GM21381 (cell line): ENCODE data around the gene NCKAP1.
"Not testable (repeated sequence)": the region's sequence is repeated elsewhere in the genome, so short reads cannot be mapped to it uniquely, and the experiment has no call there.

Source experiments
- ATAC-seq: cut with Tn5 transposase; IDR thresholded peaks from one replicate; pipeline ENCODE4 v1.9.1; 2021; ENCODE audit warnings: mild to moderate bottlenecking, moderate library complexity; ENCODE audit not compliant: unreplicated experiment

The NCKAP1 gene

DNA sequence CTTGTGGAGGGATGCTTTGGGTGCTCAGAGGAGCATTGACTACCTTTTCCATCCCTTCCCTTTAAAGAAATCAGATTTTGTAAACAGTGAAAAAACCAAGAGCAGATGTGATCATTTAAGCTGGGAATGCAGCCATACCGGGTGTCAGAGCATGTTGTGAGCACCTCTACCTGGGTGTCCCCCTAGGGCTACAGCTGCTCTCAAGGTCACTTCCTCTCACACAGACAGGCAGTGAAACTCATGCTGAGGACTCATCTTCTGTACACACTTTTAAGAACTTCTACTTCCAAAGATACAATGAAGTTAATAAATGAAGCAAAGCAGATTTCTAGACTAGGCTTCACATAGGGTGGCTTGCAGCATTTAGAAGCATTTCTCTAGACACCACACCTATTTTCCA is 123.4 kb downstream of the NCKAP1 start:
- no peak for ATAC-seq

GRCh38 chr2:182913064-182913463 is 125.2 kb downstream of the NCKAP1 start:
- ATAC-seq: no peak

GRCh38 chr2:182912518-182912915 is 125.7 kb downstream of the NCKAP1 start:
- no peak for ATAC-seq

GRCh38 chr2:182911813-182912517 is 126.3 kb downstream of the NCKAP1 start:
- ATAC-seq: no peak

- ATAC-seq: no peak
Measured at GRCh38 chr2:182910965-182911364, 127.3 kb downstream of the NCKAP1 start.

DNA sequence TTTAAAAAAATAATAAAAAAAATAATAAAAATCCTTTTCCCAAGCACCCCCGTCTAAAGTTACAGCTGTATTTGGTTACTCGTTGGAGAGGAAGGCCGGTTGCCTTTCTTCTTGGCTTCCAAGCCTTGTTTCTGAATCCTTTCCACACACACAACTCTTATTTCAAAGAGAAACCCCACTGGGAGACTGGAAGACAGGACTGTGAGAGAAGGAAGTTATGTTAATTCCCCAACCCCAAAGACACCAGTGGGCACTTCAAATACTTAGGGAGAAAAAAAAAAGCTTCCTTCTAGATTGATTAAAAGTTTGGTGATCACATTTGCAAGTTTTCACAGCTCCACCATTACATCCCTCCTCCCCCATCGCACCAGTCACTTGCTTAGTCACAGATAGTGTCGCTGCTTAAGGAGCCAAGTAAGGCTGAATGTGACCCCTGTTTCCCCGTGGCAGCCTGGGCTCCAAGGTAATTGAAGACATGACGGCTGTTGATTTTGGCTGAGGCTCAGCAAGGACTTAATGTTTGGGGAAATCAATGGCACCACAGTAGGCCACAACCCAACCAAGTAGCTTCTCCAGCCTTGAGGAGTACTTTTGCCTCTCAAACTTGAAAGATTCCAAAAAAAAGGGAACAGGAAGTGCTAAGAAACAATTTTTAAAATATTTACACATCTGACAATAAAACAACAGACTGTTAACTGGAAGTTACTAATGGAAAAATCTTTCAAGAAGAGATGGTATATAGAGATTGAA is 131.0 kb downstream of the NCKAP1 start:
- no peak for ATAC-seq

DNA sequence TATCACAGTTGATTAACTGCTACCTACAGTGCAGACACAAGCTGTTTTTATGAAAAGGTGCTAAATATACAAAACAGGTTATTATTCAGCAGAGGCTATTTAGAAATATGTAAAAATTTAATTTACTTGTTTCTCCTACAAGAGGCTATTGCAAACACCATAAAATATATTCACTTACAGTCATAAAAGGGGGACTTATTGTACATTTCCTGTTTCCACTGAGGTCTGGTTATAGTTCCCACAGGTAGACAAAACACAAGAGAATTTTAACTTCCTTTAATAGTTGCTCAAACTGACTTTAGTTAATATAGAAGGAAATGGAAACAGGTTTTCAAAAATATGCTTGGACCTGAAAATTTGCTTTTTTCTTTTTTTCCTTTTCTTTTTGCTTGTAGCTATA is 131.8 kb downstream of the NCKAP1 start:
- no peak for ATAC-seq

DNA sequence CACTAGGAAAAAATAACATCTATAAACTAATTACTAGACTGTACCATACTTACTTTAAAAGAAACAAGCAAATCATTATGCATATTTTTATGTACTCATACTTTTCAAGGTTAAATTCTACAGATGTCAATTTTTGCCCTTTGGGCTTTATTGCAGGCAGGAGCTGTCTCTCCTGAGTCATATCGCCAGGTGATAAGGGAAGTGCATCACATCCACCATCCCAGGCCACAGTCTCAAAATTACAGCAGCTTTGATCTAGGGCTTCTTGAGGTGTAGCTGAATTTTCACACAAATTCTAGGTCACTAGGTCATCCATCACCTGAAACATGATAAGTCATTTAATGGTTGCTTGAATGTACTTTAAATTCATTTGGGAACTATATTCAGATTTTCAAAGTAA is 133.4 kb downstream of the NCKAP1 start:
- no peak for ATAC-seq

- no peak for ATAC-seq
Measured at GRCh38 chr2:182903566-182903965, 134.7 kb downstream of the NCKAP1 start.

GRCh38 chr2:182901748-182902147 is 136.5 kb downstream of the NCKAP1 start:
- ATAC-seq: no peak

GRCh38 chr2:182898718-182899117 is 139.5 kb downstream of the NCKAP1 start:
- no peak for ATAC-seq

DNA sequence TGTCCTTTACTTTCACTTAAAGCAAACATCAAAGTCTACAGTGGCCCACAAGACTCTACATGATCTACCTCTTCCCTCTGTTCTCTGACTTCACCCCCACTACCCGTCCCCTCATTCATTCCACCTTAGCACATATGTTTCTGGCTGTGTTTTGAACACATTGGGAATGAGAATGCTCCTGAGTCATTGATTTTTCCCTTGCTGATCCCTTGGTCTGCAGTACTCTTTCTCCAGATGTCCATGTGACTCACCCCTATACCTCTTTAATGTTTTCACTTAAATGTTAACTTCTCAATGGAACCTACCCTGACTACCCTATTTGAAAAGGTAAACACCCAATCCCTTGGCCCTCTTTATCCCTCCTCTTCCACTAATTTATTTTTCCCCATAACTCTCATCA is 141.1 kb downstream of the NCKAP1 start:
- no peak for ATAC-seq

DNA sequence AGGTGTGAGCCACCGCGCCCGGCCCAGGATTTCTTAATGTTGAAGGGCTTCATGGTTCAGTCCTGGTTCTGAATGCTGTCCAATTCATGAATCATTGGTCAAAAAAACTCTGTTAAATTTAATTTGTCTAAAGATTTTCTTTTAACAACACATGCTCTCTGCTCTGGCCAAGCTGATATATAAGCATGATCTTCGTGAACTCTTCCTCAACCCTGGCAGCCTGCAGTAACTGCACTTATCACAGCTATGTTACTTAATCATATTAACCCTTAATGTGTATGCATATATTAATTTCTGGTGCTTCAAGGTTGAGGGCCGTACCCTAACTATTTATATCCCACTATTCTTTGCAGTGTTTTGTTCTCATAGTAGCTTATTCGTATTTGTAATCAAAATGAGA is 142.5 kb downstream of the NCKAP1 start:
- no peak for ATAC-seq

DNA sequence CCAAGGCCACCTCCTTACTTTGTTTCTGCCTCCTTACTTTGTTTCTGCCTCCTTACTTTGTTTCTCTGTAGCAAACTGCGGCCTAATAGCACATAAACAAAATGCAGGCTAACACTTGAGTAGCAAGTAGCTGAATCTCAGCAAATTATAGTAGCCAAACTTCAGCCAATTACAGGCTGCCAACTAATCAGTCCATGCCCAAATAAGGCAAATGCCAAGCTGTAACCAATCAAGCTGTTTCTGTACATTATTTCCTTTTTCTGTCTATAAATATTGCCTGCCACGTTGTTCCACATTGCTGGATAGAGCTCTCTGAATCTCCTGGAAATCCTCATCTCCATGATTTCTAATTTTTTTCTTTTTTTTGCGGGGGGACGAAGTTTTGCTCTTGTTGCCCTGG is 143.1 kb downstream of the NCKAP1 start:
- no peak for ATAC-seq

GRCh38 chr2:182894174-182894573 is 144.1 kb downstream of the NCKAP1 start:
- ATAC-seq: no peak

DNA sequence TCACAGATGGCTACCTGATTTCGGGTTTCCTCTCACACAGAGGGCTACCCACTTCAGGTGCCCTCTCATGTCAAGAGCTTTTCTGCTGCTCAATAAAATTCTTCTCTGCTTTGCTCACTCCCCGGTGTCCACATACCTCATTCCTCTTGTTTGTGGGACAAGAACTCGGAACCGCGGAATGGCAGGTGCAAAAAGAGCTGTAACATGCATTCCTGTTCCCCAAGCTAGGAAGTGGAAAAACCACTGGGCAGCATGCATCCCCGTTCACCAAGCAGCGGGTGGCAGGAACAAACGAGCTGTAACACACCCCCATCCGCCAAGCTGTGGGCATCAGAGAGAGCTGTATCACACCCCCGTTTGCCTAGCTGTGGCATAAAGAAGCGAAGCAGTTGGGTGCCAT is 144.6 kb downstream of the NCKAP1 start:
- no peak for ATAC-seq

- not testable (repeated sequence) for ATAC-seq
Measured at GRCh38 chr2:182893035-182893434, 145.2 kb downstream of the NCKAP1 start.

DNA sequence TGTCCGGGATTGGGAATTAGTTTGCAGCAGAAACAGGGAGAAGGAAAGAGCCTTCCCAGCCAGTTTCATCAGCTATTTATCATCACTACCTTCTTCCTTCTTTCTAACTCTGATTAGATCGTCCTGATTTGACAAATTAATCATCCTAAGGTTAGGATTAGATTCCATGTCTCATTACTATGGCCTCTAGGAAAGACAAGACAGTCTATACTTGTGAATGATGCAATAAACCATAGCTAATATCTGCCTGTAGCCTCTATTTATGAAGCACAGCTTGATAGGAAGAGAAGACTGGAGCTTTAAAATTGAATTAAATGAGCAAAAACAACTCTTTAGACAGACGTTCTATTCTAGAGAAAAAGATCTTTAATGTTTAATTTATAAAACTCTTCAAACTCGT is 146.6 kb downstream of the NCKAP1 start:
- no peak for ATAC-seq

DNA sequence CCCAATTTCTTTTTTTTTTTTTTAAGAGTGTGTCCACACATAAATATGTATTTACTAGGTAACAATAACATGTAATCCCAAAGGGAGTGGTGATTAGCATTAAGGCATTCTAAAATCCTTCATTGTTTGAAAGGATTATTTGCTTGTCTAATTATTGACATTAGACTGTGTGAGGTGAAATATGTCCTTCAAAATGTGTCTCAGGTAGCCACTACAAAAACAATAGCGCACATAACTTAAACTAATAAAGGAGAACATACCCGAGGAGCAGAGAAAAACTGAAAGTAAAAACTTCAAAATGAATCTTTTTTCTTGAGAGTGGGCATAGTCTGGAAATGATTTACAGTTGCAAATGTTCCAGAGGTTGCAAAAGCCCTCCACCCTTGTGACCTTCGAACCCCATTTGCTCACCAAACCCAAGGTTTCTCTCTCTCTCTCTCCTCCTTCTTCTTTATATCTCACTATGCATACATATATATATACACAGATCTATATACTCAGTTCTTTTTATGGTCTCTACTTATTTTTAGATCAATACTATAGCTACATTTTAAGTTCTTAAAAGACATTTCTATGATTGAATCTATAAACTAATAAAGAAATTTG is 147.4 kb downstream of the NCKAP1 start:
- no peak for ATAC-seq

DNA sequence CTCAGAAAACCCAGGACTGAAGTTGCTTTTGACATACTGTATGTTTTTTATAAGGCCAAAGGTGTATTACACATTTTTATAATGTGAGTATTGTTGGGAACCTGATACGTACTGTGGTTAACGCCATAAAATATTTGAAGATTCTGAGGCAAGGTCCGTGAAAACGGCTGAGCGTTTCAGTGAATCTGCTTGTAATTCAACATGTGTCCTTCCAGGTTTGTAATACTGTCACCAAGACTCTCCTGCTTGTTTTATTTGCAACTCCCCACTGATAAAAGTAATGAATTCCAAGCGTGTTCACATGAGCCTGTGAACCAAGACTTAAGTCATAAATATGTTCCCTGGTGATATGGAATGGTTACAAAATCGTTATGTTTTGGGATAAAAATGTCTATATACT is 148.0 kb downstream of the NCKAP1 start:
- no peak for ATAC-seq

DNA sequence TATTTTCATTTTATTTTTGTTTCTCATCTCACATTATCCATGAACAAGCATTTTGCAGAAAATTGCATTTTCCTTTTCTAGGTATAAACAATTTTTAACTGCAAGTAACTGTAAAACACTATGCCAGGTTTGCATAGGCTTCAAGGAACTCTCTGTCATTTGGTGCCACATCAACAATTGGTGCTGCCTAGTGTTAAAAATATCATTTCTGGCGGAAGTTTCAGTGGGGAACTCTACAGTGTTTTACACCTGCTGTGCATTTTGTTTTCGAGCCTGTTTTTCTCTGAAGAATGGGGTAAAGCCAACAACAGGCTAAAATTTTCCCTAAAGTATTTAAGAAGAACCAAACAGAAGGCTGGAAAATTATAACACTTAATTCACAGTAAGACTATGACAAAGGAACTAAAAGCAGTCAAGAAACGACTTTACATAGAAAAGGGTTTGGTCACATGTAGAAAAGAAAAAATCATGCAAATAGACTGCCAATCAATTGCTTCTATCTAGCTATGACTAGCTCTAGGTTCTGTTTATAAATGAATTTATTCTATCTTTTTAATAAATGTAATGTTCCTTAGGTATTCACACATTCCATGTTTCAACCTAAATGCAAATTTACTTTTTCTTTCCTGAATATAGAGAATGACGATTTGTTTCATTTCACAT is 150.4 kb downstream of the NCKAP1 start:
- no peak for ATAC-seq

- ATAC-seq: no peak
Measured at GRCh38 chr2:182887093-182887492, 151.2 kb downstream of the NCKAP1 start.
